ENCODE measurements around the gene MRPL47.

Gene MRPL47

GRCh38 chr3:179608931-179609720 lies 4.7 kb upstream of the MRPL47 start:
- TF ChIP-seq CTCF (IDR thresholded peaks at IDR 0.05; ENCODE audit: borderline replicate concordance, insufficient read depth, low read depth, low read length), result no peak
- no peak overlapping the region for H3K4me3 ChIP-seq (ENCODE audit: low read depth, low read length)

GRCh38 chr3:179606534-179607085 lies 2.2 kb upstream of the MRPL47 start:
- no peak for TF ChIP-seq CTCF (IDR thresholded peaks at IDR 0.05; ENCODE audit: borderline replicate concordance, insufficient read depth, low read depth, low read length)
- H3K4me3 ChIP-seq (ENCODE audit: low read depth, low read length), result no peak overlapping the region

- peak overlapping the region; percentile 77 for H3K4me3 ChIP-seq (ENCODE audit: low read depth, low read length)
- TF ChIP-seq CTCF (IDR thresholded peaks at IDR 0.05; ENCODE audit: borderline replicate concordance, insufficient read depth, low read depth, low read length), result no peak
These were observed 607 bp downstream of the MRPL47 start for GRCh38 chr3:179603831-179604230.

GRCh38 chr3:179603321-179603720 lies 1.1 kb downstream of the MRPL47 start:
- TF ChIP-seq CTCF (IDR thresholded peaks at IDR 0.05; ENCODE audit: borderline replicate concordance, insufficient read depth, low read depth, low read length), result no peak

GRCh38 chr3:179599531-179599930 lies 4.9 kb downstream of the MRPL47 start:
- no peak overlapping the region for H3K4me3 ChIP-seq (ENCODE audit: low read depth, low read length)
- no peak for TF ChIP-seq CTCF (IDR thresholded peaks at IDR 0.05; ENCODE audit: borderline replicate concordance, insufficient read depth, low read depth, low read length)

More at GRCh38 chr3:179603321-179603720, 1.1 kb downstream of the MRPL47 start:
- H3K4me3 ChIP-seq (ENCODE audit: low read depth, low read length), result no peak overlapping the region

- TF ChIP-seq CTCF (IDR thresholded peaks at IDR 0.05; ENCODE audit: borderline replicate concordance, insufficient read depth, low read depth, low read length), result no peak
- no peak overlapping the region for H3K4me3 ChIP-seq (ENCODE audit: low read depth, low read length)
These were observed 13.1 kb downstream of the MRPL47 start for GRCh38 chr3:179591313-179591712.

- TF ChIP-seq CTCF (IDR thresholded peaks at IDR 0.05; ENCODE audit: borderline replicate concordance, insufficient read depth, low read depth, low read length), result no peak
- no peak overlapping the region for H3K4me3 ChIP-seq (ENCODE audit: low read depth, low read length)
These were observed 13.8 kb downstream of the MRPL47 start for GRCh38 chr3:179590669-179591068.

Measured in GM12875 (cell line).